ENCODE measurements around the gene SDK2.

Gene SDK2

DNA sequence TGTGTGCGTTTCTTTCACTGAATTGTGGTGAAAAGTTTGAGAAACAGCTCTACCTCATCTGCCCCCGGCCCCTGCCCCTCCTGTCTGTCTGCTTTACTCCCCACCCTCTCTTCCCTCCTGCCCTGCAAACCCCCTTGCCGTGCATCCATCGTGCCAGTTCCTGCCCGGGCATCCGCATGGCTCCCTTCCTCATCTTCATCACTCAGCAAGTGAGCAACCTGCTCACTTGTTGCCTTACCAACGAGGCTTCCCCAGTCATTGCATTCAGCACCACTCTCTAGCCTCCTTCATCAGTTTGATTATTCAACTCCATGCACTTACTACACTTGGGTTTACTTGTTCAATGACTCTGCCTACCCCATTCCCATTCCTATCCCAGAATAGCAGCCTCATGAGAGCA lies 34.8 kb upstream of the SDK2 start:
- Histone ChIP-seq H3K36me3 (ENCODE audit: insufficient read depth, low read depth, low read length) (no peaks in the 10 kb centered on the region), H3K9ac (ENCODE audit: low read depth, low read length) (no peak overlapping the region), H3K27me3 (ENCODE audit: insufficient read depth, low read length) (no peaks in the 10 kb centered on the region), H3K27ac (ENCODE audit: low read length) (no peak overlapping the region), H3K4me3 (ENCODE audit: low read length) (no peak overlapping the region), H3K4me1 (ENCODE audit: insufficient read depth, low read length) (peaks cover 1% of the 10 kb centered on the region; the same call in 1 of the 2 replicates), H3K9me3 (ENCODE audit: insufficient read depth, low read depth, low read length) (peaks cover 5% of the 10 kb centered on the region; the same call in 1 of the 2 replicates)

DNA sequence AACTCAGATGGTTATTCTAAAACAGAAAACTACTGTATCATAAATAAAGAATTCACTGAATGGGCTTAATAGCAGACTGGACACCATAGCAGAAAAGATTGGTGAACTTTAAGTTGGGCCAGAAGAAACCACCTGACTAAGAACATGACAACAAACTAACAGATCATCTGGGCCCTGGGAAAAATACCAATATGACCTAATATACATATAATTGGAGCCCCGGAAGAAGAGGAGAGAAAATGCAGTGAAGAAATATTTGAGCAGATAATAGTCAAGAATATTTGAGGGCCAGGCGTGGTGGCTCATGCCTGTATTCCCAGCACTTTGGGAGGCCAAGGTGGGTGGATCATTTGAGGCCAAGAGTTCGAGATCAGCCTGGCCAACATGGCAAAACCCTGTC lies 25.5 kb upstream of the SDK2 start:
- Histone ChIP-seq H3K27ac (ENCODE audit: low read length) (no peak overlapping the region), H3K9ac (ENCODE audit: low read depth, low read length) (no peak overlapping the region), H3K27me3 (ENCODE audit: insufficient read depth, low read length) (no peaks in the 10 kb centered on the region)

DNA sequence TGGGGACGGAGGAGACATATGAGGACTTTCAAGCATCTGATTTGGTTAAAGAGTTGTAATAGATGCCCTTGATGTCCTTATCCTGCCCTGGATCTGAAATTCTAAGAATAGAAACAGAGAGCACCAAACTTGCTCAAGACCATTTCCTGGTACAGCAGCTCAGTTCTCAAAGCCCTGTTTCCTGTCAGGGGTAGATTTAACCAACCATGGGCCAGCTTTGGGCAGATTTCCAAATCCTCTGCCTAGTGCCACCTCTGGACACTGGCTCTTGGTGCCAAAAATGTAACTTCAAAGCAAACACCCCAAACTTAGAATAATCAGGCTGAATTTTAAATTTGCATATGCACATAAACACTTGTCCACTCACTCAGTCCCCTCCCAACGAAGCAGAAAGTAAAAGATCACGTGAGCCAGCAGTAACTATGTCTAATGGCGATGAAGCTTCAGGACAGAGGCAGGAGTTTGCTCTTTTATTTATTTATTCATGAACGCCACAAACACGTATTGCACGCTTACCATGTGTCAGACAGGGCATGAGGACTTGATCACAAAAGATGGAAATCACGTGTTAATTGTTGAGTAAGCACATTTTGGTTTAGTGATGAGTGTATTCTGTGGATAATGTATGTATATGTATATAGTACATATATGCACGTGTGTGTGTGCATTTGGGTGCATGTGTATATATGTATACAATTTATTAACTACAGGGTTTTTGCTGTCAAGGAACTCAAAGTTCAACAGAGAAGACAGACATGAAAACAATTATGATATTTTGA lies 23.1 kb upstream of the SDK2 start:
- H3K27ac ChIP-seq (ENCODE audit: low read length): no peak overlapping the region
- H3K36me3 ChIP-seq (ENCODE audit: insufficient read depth, low read depth, low read length): no peaks in the 10 kb centered on the region
- no peak overlapping the region for H3K4me3 ChIP-seq (ENCODE audit: low read length)
- no peaks in the 10 kb centered on the region for H3K9me3 ChIP-seq (ENCODE audit: insufficient read depth, low read depth, low read length)
- no peaks in the 10 kb centered on the region for H3K4me1 ChIP-seq (ENCODE audit: insufficient read depth, low read length)
- no peak overlapping the region for H3K9ac ChIP-seq (ENCODE audit: low read depth, low read length)
- H3K27me3 ChIP-seq (ENCODE audit: insufficient read depth, low read length): no peaks in the 10 kb centered on the region

More for the DNA sequence above, 25.5 kb upstream of the SDK2 start:
- no peak overlapping the region for H3K4me3 ChIP-seq (ENCODE audit: low read length)
- no peaks in the 10 kb centered on the region for H3K9me3 ChIP-seq (ENCODE audit: insufficient read depth, low read depth, low read length)
- H3K36me3 ChIP-seq (ENCODE audit: insufficient read depth, low read depth, low read length): no peaks in the 10 kb centered on the region
- no peaks in the 10 kb centered on the region for H3K4me1 ChIP-seq (ENCODE audit: insufficient read depth, low read length)

DNA sequence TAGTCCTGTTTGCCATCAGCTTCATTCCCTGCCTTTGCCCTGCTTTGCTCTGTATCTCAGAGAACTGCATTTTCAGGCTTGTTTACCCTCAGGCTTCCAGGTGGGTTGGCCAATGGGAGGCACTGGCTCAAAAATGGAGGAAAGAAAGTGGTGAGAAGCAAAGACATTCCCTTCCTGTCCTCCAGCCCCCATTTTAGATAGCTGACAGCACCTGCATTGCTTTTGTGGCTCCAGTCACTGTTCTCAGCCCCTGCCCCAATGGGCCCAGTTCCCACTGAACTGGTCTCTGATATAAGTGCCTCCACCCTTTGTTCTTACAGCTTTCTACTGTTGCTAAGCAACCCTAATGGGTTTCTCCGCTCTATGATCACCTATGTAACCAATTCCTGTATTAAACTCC lies 19.4 kb upstream of the SDK2 start:
- Histone ChIP-seq H3K9ac (ENCODE audit: low read depth, low read length) (no peak overlapping the region), H3K9me3 (ENCODE audit: insufficient read depth, low read depth, low read length) (no peaks in the 10 kb centered on the region), H3K4me3 (ENCODE audit: low read length) (no peak overlapping the region), H3K27ac (ENCODE audit: low read length) (no peak overlapping the region), H3K4me1 (ENCODE audit: insufficient read depth, low read length) (no peaks in the 10 kb centered on the region), H3K27me3 (ENCODE audit: insufficient read depth, low read length) (no peaks in the 10 kb centered on the region), H3K36me3 (ENCODE audit: insufficient read depth, low read depth, low read length) (no peaks in the 10 kb centered on the region)

DNA sequence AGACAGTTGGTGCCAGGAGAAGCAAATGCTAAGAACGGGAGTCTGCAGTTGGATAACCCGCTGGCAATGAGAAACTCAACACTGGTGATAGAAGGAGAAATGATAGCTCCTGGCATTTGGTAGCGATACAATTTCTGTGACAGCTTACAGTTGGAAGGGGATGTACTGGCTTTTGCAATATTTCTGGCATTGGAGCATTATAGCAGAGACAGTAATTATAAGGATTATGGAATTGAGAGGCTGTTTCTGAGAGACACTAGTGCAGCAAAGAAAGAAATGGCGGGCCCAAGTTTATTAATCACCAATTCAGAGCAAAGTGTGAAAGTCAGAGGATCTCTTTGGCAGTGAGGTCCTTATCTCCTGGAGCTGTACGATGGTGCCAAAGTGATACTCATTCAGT lies 16.1 kb upstream of the SDK2 start:
- Histone ChIP-seq H3K27ac (ENCODE audit: low read length) (no peak overlapping the region), H3K27me3 (ENCODE audit: insufficient read depth, low read length) (no peaks in the 10 kb centered on the region), H3K36me3 (ENCODE audit: insufficient read depth, low read depth, low read length) (no peaks in the 10 kb centered on the region), H3K9me3 (ENCODE audit: insufficient read depth, low read depth, low read length) (no peaks in the 10 kb centered on the region), H3K9ac (ENCODE audit: low read depth, low read length) (no peak overlapping the region), H3K4me3 (ENCODE audit: low read length) (no peak overlapping the region), H3K4me1 (ENCODE audit: insufficient read depth, low read length) (no peaks in the 10 kb centered on the region)

DNA sequence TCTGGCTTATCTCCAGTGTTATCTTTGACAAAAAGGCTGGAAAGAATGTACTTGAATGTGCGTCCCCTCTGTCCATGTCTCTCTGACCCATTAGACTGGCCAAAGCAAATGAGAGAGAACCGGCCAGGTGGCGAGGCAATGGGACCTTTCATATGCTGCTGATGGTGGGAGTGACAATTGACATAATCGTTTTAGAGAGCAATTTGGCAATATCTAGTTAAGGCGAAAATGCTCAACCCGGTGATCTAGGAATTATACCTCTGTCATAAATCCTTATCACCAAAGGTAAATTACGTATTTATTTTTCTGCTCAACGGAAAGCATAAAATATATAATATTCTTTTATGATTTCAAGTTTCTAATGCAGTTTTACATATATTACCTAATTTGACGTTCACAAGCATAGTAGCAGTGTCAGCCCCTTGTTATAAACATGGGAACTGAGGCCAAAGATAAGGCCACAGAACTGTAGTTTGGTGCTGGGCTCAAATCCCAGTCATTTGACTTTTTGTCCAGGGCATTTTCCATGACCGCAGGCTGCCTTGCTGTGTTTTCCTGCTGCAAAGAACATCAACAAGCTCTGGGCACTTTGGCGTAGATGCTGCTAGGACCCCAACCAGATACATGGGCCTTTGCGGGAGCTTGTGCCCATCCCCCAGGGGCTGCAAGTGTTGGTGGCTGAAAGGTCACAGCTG lies 14.7 kb upstream of the SDK2 start:
- H3K27me3 ChIP-seq (ENCODE audit: insufficient read depth, low read length): no peaks in the 10 kb centered on the region
- peaks cover 2% of the 10 kb centered on the region; the same call in 1 of the 2 replicates for H3K9me3 ChIP-seq (ENCODE audit: insufficient read depth, low read depth, low read length)
- no peaks in the 10 kb centered on the region for H3K4me1 ChIP-seq (ENCODE audit: insufficient read depth, low read length)
- H3K27ac ChIP-seq (ENCODE audit: low read length): no peak overlapping the region
- no peaks in the 10 kb centered on the region for H3K36me3 ChIP-seq (ENCODE audit: insufficient read depth, low read depth, low read length)
- no peak overlapping the region for H3K4me3 ChIP-seq (ENCODE audit: low read length)
- H3K9ac ChIP-seq (ENCODE audit: low read depth, low read length): no peak overlapping the region

DNA sequence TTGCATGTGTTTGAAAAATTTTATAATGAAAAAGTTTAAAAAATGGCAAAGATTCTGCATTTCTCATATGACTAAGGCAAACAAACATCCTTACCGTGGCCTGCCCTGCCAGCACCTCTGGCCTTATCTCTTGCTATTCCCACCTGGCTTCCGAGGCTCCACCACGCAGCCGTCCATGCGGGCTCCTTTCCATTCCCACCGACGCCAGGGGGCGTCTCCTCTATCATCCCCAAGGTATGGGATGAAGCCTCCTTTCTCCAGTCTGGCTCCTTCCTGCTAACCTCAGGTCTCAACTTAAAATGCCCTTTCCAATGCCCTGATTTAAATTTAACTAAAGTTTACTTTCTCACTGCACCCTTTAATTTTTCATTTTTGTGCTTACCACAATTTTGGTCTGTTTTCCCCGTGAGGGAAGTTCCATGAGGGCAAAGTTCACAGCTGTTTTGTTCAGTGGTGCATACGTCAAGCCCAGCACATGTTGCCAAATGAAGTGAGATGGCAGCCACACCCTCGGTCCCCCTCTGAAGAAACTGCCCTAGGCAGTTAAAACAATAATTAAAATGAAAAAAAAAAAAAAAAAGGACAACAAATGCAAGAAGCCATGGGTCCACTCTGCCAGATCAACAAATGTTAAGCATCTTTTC lies 13.3 kb upstream of the SDK2 start:
- Histone ChIP-seq H3K36me3 (ENCODE audit: insufficient read depth, low read depth, low read length) (no peaks in the 10 kb centered on the region), H3K4me3 (ENCODE audit: low read length) (no peak overlapping the region), H3K27ac (ENCODE audit: low read length) (no peak overlapping the region), H3K9me3 (ENCODE audit: insufficient read depth, low read depth, low read length) (peaks cover 4% of the 10 kb centered on the region; the same call in 1 of the 2 replicates), H3K27me3 (ENCODE audit: insufficient read depth, low read length) (no peaks in the 10 kb centered on the region), H3K4me1 (ENCODE audit: insufficient read depth, low read length) (no peaks in the 10 kb centered on the region), H3K9ac (ENCODE audit: low read depth, low read length) (no peak overlapping the region)

DNA sequence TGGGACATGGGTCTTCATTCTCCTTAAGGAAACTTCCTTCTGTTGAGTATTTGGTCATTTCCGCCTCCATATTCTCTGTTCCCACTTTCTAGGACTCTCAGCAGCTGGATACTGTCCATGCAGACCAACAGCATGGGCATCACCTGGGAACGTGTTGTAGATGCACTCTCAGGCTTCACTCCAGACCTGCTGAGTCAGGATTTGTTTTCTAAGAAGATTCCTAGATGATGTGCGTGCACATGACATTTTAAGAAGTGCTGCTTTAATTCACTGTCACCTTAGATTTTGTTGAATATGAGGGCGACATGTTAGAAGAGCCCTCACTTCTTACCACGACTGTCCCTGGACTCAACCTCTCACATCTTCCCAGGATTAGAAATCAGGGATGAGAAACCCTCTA lies 10.0 kb upstream of the SDK2 start:
- peaks cover 3% of the 10 kb centered on the region; the same call in 1 of the 2 replicates for H3K27me3 ChIP-seq (ENCODE audit: insufficient read depth, low read length)
- no peak overlapping the region for H3K27ac ChIP-seq (ENCODE audit: low read length)
- H3K9ac ChIP-seq (ENCODE audit: low read depth, low read length): no peak overlapping the region
- H3K9me3 ChIP-seq (ENCODE audit: insufficient read depth, low read depth, low read length): peaks cover 4% of the 10 kb centered on the region; the same call in 1 of the 2 replicates
- no peak overlapping the region for H3K4me3 ChIP-seq (ENCODE audit: low read length)
- H3K36me3 ChIP-seq (ENCODE audit: insufficient read depth, low read depth, low read length): no peaks in the 10 kb centered on the region
- H3K4me1 ChIP-seq (ENCODE audit: insufficient read depth, low read length): no peaks in the 10 kb centered on the region

DNA sequence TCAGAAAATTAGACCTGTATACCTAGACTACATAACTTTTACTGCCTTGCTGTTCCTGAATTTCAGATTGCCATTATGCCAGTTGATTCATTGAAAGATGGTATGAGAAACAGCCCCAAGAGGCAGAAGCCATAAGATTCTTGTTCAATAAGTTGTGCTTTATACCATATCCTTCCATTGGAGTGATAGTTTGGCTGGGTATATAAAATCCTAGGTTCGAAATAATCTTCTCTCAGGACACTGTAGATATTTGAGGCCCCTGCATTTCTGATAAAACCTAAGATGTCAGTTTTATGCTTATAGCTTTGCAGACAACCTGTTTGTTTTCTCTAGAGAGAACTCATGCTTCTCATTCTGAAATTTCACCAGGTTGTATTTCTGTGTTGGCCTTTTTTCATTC lies 9.6 kb upstream of the SDK2 start:
- peaks cover 8% of the 10 kb centered on the region for H3K27me3 ChIP-seq (ENCODE audit: insufficient read depth, low read length)
- no peaks in the 10 kb centered on the region for H3K36me3 ChIP-seq (ENCODE audit: insufficient read depth, low read depth, low read length)
- H3K27ac ChIP-seq (ENCODE audit: low read length): no peak overlapping the region
- H3K4me3 ChIP-seq (ENCODE audit: low read length): no peak overlapping the region
- no peak overlapping the region for H3K9ac ChIP-seq (ENCODE audit: low read depth, low read length)
- H3K9me3 ChIP-seq (ENCODE audit: insufficient read depth, low read depth, low read length): peaks cover 4% of the 10 kb centered on the region; the same call in 1 of the 2 replicates
- no peaks in the 10 kb centered on the region for H3K4me1 ChIP-seq (ENCODE audit: insufficient read depth, low read length)

DNA sequence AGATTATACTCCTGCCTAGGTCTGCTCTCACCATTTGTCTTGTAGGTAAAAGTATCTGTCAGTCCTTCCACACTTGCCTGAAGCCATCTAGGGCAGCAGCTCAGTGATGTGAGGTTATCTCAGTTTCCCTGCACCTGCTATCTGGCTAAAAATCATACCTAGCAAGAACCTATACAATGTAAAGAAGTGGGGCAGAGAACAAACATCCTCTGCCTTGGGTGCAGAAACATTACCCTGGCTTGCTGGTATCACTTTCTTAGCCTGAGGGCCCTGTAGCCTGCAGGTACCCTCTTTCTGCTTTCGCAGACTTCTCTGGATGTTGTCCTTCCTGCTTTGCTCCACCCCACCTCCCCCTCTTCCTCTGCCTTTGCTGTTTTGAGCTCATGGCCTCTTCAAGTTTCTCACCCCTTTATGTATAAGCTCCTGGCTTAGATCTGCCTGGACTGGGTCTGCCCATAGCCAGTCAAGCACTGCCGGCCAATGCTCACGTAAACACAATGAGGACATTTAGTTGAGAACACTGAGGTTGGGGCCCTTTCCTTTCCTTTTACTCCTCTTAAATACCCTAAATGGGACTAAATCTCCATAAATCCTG lies 8.7 kb upstream of the SDK2 start:
- Histone ChIP-seq H3K9ac (ENCODE audit: low read depth, low read length) (no peak overlapping the region), H3K4me1 (ENCODE audit: insufficient read depth, low read length) (no peaks in the 10 kb centered on the region), H3K27me3 (ENCODE audit: insufficient read depth, low read length) (peaks cover 16% of the 10 kb centered on the region)

DNA sequence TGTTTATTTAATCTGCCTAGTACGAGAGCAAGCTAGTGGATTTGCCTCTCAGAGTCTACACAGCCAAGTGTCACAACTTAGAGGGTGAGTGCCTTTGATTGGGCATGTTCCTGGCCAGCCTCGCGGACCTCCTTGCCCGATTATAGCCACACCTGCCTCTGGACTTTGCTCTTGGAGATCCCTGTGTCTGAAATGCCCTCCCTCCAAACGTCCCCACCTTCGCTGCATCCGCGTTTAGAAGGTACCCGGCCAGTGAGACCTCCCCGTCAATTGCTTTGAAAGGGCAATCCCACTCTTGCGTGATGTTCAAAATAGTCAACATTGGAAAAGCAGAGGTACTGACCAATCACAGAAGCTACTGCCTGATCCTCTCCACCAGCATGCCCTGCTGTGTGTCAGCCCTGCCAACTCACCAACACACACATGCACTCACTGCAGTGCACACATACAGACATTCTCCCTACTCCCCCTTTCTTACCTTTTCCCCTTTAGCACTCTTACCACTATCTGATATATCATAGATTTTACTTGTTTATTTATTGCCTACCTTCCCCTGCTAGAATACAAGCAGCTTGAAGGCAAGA lies 6.5 kb upstream of the SDK2 start:
- no peak overlapping the region for H3K27ac ChIP-seq (ENCODE audit: low read length)
- no peaks in the 10 kb centered on the region for H3K4me1 ChIP-seq (ENCODE audit: insufficient read depth, low read length)
- no peak overlapping the region for H3K9ac ChIP-seq (ENCODE audit: low read depth, low read length)
- H3K9me3 ChIP-seq (ENCODE audit: insufficient read depth, low read depth, low read length): peaks cover 4% of the 10 kb centered on the region; the same call in 1 of the 2 replicates
- H3K36me3 ChIP-seq (ENCODE audit: insufficient read depth, low read depth, low read length): no peaks in the 10 kb centered on the region
- H3K4me3 ChIP-seq (ENCODE audit: low read length): no peak overlapping the region
- H3K27me3 ChIP-seq (ENCODE audit: insufficient read depth, low read length): peaks cover 39% of the 10 kb centered on the region

More for the DNA sequence above, 8.7 kb upstream of the SDK2 start:
- Histone ChIP-seq H3K36me3 (ENCODE audit: insufficient read depth, low read depth, low read length) (no peaks in the 10 kb centered on the region), H3K27ac (ENCODE audit: low read length) (no peak overlapping the region), H3K9me3 (ENCODE audit: insufficient read depth, low read depth, low read length) (peaks cover 4% of the 10 kb centered on the region; the same call in 1 of the 2 replicates), H3K4me3 (ENCODE audit: low read length) (no peak overlapping the region)
